HCT116 (cell line): ENCODE data around the gene CRISP1. TPM values are rescaled to one million over a fixed set of nuclear protein-coding genes. Genes with fewer than 3 reads are reported as not detected.

Experiments used
- ATAC-seq: fragments of 200-7000 bp; cut with Tn5 transposase; 2 replicates; pipeline ENCODE4 v1.9.1; 2020; ENCODE audit warnings: mild to moderate bottlenecking, moderate library complexity
- BruUV-seq: library from RNA; stranded (reverse); fragments of 400-500 nt; replicated peaks from 2 replicates; lab custom pipeline; 2021; lab: Mats Ljungman, UMichigan
- CTCF ChIA-PET: fragments of 300-600 bp; sonication (Branson Sonifier 250); formaldehyde crosslinking; loops from one replicate; lab custom pipeline; 2021; ENCODE audit warnings: antibody characterized with exemption; lab: Charles Lee
- POLR2A ChIA-PET: fragments of 300-600, 350-600 bp; sonication (Branson Sonifier 250); formaldehyde crosslinking; loops from one replicate; lab custom pipeline; 2021; ENCODE audit warnings: antibody characterized with exemption; lab: Charles Lee
- RAD21 ChIA-PET, 2 experiments: fragments of 300-600 bp; sonication (Branson Sonifier 250); formaldehyde crosslinking; loops; one replicate each; lab custom pipeline; 2023; ENCODE audit warnings: low total read pairs in 2 of 2; ENCODE audit not compliant: uncharacterized antibody in 2 of 2, unreplicated experiment in 2 of 2, low non-redundant PET in 1 of 2; lab: Charles Lee
- DNase-seq: peaks from one replicate; pipeline ENCODE4 v3.0.0-alpha.2; 2010; ENCODE audit warnings: low read depth, low spot score
- H2AFZ ChIP-seq: fragments of 200-600 bp; shearing (Covaris generic), sonication (generic); 2 replicates; pipeline ENCODE4 v1.6.1; 2017; ENCODE audit warnings: low read depth, mixed run types, mixed read lengths, antibody characterized with exemption, low read length; ENCODE audit not compliant: poor library complexity, severe bottlenecking
- H3K27ac ChIP-seq: 2 replicates; pipeline ENCODE4 v1.5.1; 2012; ENCODE audit warnings: low read depth, low read length
- H3K27me3 ChIP-seq: fragments of 200-600 bp; sonication (generic); 2 replicates; pipeline ENCODE4 v1.6.1; 2016; ENCODE audit warnings: mixed run types, low read length, mixed read lengths; ENCODE audit not compliant: insufficient read depth
- H3K36me3 ChIP-seq, 2 experiments: fragments of 200-500 bp in 1 of 2; fragments of 200-600 bp in 1 of 2; sonication (Bioruptor generic) in 1 of 2; sonication (generic) in 1 of 2; 2 replicates each; pipeline versions ENCODE4 v1.5.1 to v1.6.1; 2014 to 2016; ENCODE audit warnings: low read length in 2 of 2, inconsistent platforms in 1 of 2, mixed read lengths in 1 of 2, mixed run types in 1 of 2; ENCODE audit not compliant: insufficient read depth in 2 of 2, control insufficient read depth in 1 of 2
- H3K4me1 ChIP-seq, 2 experiments: fragments of 200-600 bp in 1 of 2; sonication (generic) in 1 of 2; 2 replicates each; pipeline versions ENCODE4 v1.5.1 to v1.6.1; 2012 to 2017; ENCODE audit warnings: low read length in 2 of 2, inconsistent platforms in 1 of 2, mild to moderate bottlenecking in 1 of 2, mixed read lengths in 1 of 2, mixed run types in 1 of 2, moderate library complexity in 1 of 2; ENCODE audit not compliant: insufficient read depth in 2 of 2, control insufficient read depth in 1 of 2
- H3K4me2 ChIP-seq: fragments of 200-600 bp; sonication (generic); 2 replicates; pipeline ENCODE4 v1.6.1; 2017; ENCODE audit warnings: mixed run types, low read length, mixed read lengths
- H3K4me3 ChIP-seq, 2 experiments: fragments of 200-600 bp in 1 of 2; sonication (generic) in 1 of 2; replicated peaks in 1 of 2; 2 replicates each; pipeline ENCODE4 v1.5.1; 2011 to 2016; ENCODE audit warnings: low read length in 2 of 2, control low read depth in 1 of 2, low read depth in 1 of 2, mild to moderate bottlenecking in 1 of 2, mixed read lengths in 1 of 2, mixed run types in 1 of 2
- H3K79me2 ChIP-seq: fragments of 200-600 bp; sonication (generic); 2 replicates; pipeline ENCODE4 v1.6.1; 2017; ENCODE audit warnings: mild to moderate bottlenecking, mixed run types, low read length, moderate library complexity, mixed read lengths; ENCODE audit not compliant: insufficient read depth
- H3K9ac ChIP-seq: fragments of 200-600 bp; sonication (generic); 2 replicates; pipeline ENCODE4 v1.6.1; 2016; ENCODE audit warnings: low read length, mixed read lengths
- H3K9me2 ChIP-seq: fragments of 200-600 bp; sonication (generic), shearing (Covaris generic); 2 replicates; pipeline ENCODE4 v1.6.1; 2017; ENCODE audit warnings: mixed run types, mild to moderate bottlenecking, moderate library complexity; ENCODE audit not compliant: insufficient read depth
- H3K9me3 ChIP-seq, 2 experiments: fragments of 200-500 bp in 1 of 2; fragments of 200-600 bp in 1 of 2; sonication (Bioruptor generic) in 1 of 2; sonication (generic) in 1 of 2; 2 replicates each; pipeline ENCODE4 v1.6.1; 2014 to 2017; ENCODE audit warnings: low read length in 2 of 2, mixed read lengths in 2 of 2, inconsistent platforms in 1 of 2, low read depth in 1 of 2, mild to moderate bottlenecking in 1 of 2, mixed run types in 1 of 2, moderate library complexity in 1 of 2; ENCODE audit not compliant: control insufficient read depth in 1 of 2, insufficient read depth in 1 of 2
- H4K20me1 ChIP-seq: fragments of 200-600 bp; sonication (generic), shearing (Covaris generic); 2 replicates; pipeline ENCODE4 v1.6.1; 2017; ENCODE audit warnings: mixed run types, mild to moderate bottlenecking, moderate library complexity; ENCODE audit not compliant: insufficient read depth
- CTCF ChIP-seq, 3 experiments: fragments of 200-600 bp in 1 of 3; sonication (generic) in 1 of 3; IDR thresholded peaks in 2 of 3; conservative IDR thresholded peaks in 1 of 3; 2 replicates each; pipeline ENCODE4 v1.5.1; 2012 to 2017; ENCODE audit warnings: low read depth in 2 of 3, low read length in 2 of 3, antibody characterized with exemption in 1 of 3, borderline replicate concordance in 1 of 3, control low read depth in 1 of 3, mild to moderate bottlenecking in 1 of 3, mixed read lengths in 1 of 3, mixed run types in 1 of 3, moderate library complexity in 1 of 3; ENCODE audit not compliant: insufficient read depth in 1 of 3
- ELF1 ChIP-seq: IDR thresholded peaks from 2 replicates; pipeline ENCODE4 v1.6.1; 2012; ENCODE audit warnings: low read depth, borderline replicate concordance
- EZH2 ChIP-seq: fragments of 200-600 bp; sonication (generic); IDR thresholded peaks from 2 replicates; pipeline ENCODE4 v1.6.1; 2017; ENCODE audit warnings: antibody characterized with exemption, mixed run types
- EZH2phosphoT487 ChIP-seq: fragments of 200-600 bp; IDR thresholded peaks from 2 replicates; pipeline ENCODE4 v1.6.1; 2018; ENCODE audit warnings: antibody characterized with exemption, borderline replicate concordance
- FOSL1 ChIP-seq: IDR thresholded peaks from 2 replicates; pipeline ENCODE4 v1.6.1; 2012; ENCODE audit warnings: low read depth
- MAX ChIP-seq: IDR thresholded peaks from 2 replicates; pipeline ENCODE4 v1.6.1; 2012
- REST ChIP-seq: IDR thresholded peaks from 2 replicates; pipeline ENCODE4 v1.6.1; 2012; ENCODE audit warnings: low read depth
- SIN3A ChIP-seq: IDR thresholded peaks from 2 replicates; pipeline ENCODE4 v1.6.1; 2012; ENCODE audit warnings: low read depth
- SRF ChIP-seq: IDR thresholded peaks from 2 replicates; pipeline ENCODE4 v1.6.1; 2012; ENCODE audit warnings: low read depth
- TCF7L2 ChIP-seq: IDR thresholded peaks from 2 replicates; pipeline ENCODE4 v1.7.0; 2011; ENCODE audit warnings: borderline replicate concordance, inconsistent platforms; ENCODE audit not compliant: insufficient read depth, insufficient read length; ENCODE audit errors: extremely low read depth
- YY1 ChIP-seq: IDR thresholded peaks from 2 replicates; pipeline ENCODE4 v1.6.1; 2011; ENCODE audit warnings: low read length, low read depth, moderate library complexity, mild to moderate bottlenecking; ENCODE audit not compliant: insufficient replicate concordance; ENCODE audit errors: extremely low read depth
- ZFX ChIP-seq: fragments of 450-650 bp; IDR thresholded peaks from 2 replicates; pipeline ENCODE4 v1.6.1; 2017
- intact Hi-C: fragments of 100-400 bp; cut with micrococcal nuclease; formaldehyde crosslinking; loops from 2 replicates; pipeline ENCODE4 v1.10.0; 2022
- total RNA-seq: library from RNA; stranded (reverse); gene quantifications from one replicate; pipeline ENCODE4 v1.2.1, GENCODE V29; 2021; ENCODE audit not compliant: unreplicated experiment

CRISP1 gene
- total RNA-seq, 1 experiment from 2014 or later, result not detected

- Histone ChIP-seq H3K4me2 (no peak overlapping the region), H3K27ac (no peak overlapping the region), H4K20me1 (no peaks in the 10 kb centered on the region), H3K79me2 (no peaks in the 10 kb centered on the region), H2AFZ (no peak overlapping the region), H3K4me1 (no peaks in the 10 kb centered on the region), H3K9me2 (no peaks in the 10 kb centered on the region), H3K9me3 (no peaks in the 10 kb centered on the region), H3K36me3 (no peaks in the 10 kb centered on the region), H3K4me3 (no peak overlapping the region), H3K9ac (no peak overlapping the region), H3K27me3 (no peaks in the 10 kb centered on the region)
- DNase-seq (no peak), ATAC-seq (no peak)
- intact Hi-C loops, result no loop called here
- ChIA-PET RAD21 (no interaction called here), POLR2A (no interaction called here), CTCF (no interaction called here)
- TF ChIP-seq FOSL1 (no peak), ZFX (no peak), SRF (no peak), YY1 (no peak), SIN3A (no peak), MAX (no peak), ELF1 (no peak), TCF7L2 (no peak), EZH2 (no peak), CTCF (IDR thresholded peaks at IDR 0.05 in 2 of 3, conservative IDR thresholded peaks at IDR 0.05 in 1 of 3; ENCODE audit: borderline replicate concordance in 1 of 3, insufficient read depth in 1 of 3, low read depth in 2 of 3, low read length in 2 of 3) (no peak), EZH2phosphoT487 (no peak), REST (no peak)
- BruUV-seq, result no TSS peak
Measured at GRCh38 chr6:49868951-49869529, 2.7 kb upstream of the CRISP1 start.
